Pancreas (tissue), 10 donors: ENCODE measurements around the gene DNAL1. TPM values are rescaled to one million over a fixed set of nuclear protein-coding genes. Genes with fewer than 3 reads are reported as not detected.
"Not testable (repeated sequence)": the region's sequence is repeated elsewhere in the genome, so short reads cannot be mapped to it uniquely, and the experiment has no call there.

Source experiments
- ATAC-seq, 4 donors: fragments of 200-7000 bp; cut with Tn5 transposase; one replicate each; pipeline versions ENCODE4 v1.8.0 to v1.9.1; 2020; ENCODE audit warnings: mild to moderate bottlenecking in 4 of 4, moderate library complexity in 4 of 4
- DNase-seq, 6 donors: peaks; one replicate each; pipeline ENCODE4 v3.0.0-alpha.2; 2020
- FAIRE-seq: peaks from 2 replicates; lab custom pipeline; 2012; peaks lifted over from hg19 to GRCh38; lab: Jason Lieb, UNC
- H3K27ac ChIP-seq, 4 donors: fragments of 200-600 bp; sonication (generic); 1 replicate in 3 of 4; 2 replicates in 1 of 4; pipeline versions ENCODE4 v1.5.0 to v1.8.0; 2020
- H3K27me3 ChIP-seq, 4 donors: fragments of 200-600 bp; one replicate each; pipeline ENCODE4 v1.8.0; 2021
- H3K36me3 ChIP-seq, 3 donors: fragments of 200-600 bp; sonication (generic) in 1 of 3; one replicate each; pipeline versions ENCODE4 v1.5.0 to v1.8.0; 2020 to 2021
- H3K4me1 ChIP-seq, 3 donors: fragments of 200-600 bp; one replicate each; pipeline ENCODE4 v1.8.0; 2021
- H3K4me3 ChIP-seq, 4 donors: fragments of 200-600 bp; sonication (generic) in 2 of 4; one replicate each; pipeline versions ENCODE4 v1.5.0 to v1.8.0; 2020 to 2021
- H3K9me3 ChIP-seq, 4 donors: fragments of 200-600 bp; one replicate each; pipeline ENCODE4 v1.8.0; 2021
- WGBS, 2 donors: extraction: QIAGEN DNeasy Blood & Tissue Kit; methylation state at CpG; one replicate each; pipeline ENCODE4 v1.1.7; 2013; 5-methylcytosine and 5-hydroxymethylcytosine counted together
- intact Hi-C, 3 donors: fragments of 100-400 bp; cut with DNase I; formaldehyde crosslinking; loops; one replicate each; pipeline versions ENCODE4 v1.11.1 to v1.14.2; 2022
- polyA plus RNA-seq, 2 donors: library from polyadenylated mRNA; stranded (reverse); fragments of 200-250 nt; gene quantifications; one replicate each; pipeline ENCODE4 v1.2.3, GENCODE V29; 2013
- total RNA-seq, 6 donors: library from RNA; stranded (reverse); fragmentation: NEBNext Ultra II Directional in 4 of 6; extraction: Animal tissue kit (Norgen Biotek cat#: 25700) in 4 of 6; gene quantifications; one replicate each; pipeline versions ENCODE4 v1.2.1 to v1.2.4, GENCODE V29; 2021 to 2023
- TF ChIP-seq, protein P1 (sequence below), 4 donors: fragments of 200-600 bp; sonication (generic) in 3 of 4; IDR thresholded peaks; one replicate each; pipeline versions ENCODE4 v1.5.0 to v1.8.0; 2021; ENCODE audit warnings: antibody characterized with exemption in 4 of 4
- donor health status: healthy with polysubstance abuse.
- donor health status: DM: no; HTN: no; CAD: no; lungs with moderate emphysema.
- donor health status: DM: no; HTN: no; CAD: no.
- donor health status: control.
- donor health status: control.
- donor health status: Bipolar disorder and iron deficiency.
- donor health status: DM: yes; HTN: yes; CAD: no.
- donor health status: DM: no; HTN: no; CAD: no.
- donor health status: DM: no; HTN: no; CAD: no.
- donor health status: DM: yes; HTN: yes; CAD: no.

The DNAL1 gene
- total and polyA plus RNA-seq, 8 donors: 3.2 to 9.2 (median 5.2) TPM

DNA sequence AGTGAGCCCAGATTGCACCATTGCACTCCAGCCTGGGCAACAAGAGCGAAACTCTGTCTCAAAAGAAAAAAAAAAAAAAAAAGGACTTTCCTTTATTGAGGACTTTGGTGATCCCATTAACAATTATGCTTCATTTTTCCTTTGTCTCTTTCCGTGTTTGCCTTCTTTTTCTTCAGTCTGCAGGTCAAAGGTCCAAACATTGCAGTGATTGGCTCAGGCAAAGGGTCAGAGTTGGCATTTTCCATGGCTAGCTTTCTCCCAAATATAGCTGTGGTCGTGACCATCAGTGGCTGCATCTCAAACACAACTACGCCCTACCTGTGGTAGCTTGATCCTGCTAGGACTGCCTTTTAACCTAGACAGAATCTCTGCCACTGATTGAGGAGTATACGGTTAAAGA is 7.0 kb upstream of the DNAL1 start:
- no peak for FAIRE-seq
- intact Hi-C loops: loop anchor here in 1 of 3 donors (5.0 kb wide), 1 partner anchor 131 kb away; no protein-coding TSS in a partner anchor
- 82 to 84% methylated on average over 5 of the region's 5 CpGs for WGBS, 2 donors

DNA sequence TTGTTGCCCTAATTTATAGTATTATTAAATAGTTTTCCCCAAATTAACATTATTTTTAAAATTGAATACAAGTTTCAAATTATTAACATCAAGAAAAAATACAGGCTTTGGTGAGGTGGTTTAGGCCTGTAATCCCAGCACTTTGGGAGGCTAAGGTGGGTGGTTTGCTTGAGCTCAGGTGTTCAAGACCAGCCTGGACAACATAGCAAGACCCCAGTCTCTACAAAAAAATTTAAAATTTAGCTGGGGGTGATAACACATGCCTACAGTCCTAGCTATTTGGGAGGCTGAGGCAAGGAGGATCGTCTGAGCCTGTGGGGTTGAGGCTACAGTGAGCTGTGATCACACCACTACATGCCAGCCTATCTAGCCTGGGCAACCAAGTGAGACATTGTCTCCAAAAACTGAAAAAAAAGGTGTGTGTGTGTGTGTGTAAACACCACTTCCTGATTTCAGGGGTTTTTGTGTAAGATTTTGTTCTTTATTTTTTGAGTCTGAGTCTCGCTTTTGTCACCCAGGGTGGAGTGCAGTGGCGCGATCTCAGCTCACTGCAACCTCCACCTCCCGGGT is 3.9 kb upstream of the DNAL1 start:
- Histone ChIP-seq H3K9me3 (no peaks in the 10 kb centered on the region), H3K4me3 (no peak overlapping the region), H3K27me3 (no peaks in the 10 kb centered on the region), H3K27ac (no peak overlapping the region), H3K4me1 (peaks cover 0 to 9% (median 3%) of the 10 kb centered on the region in 3 donors), H3K36me3 (no peaks in the 10 kb centered on the region)
- TF ChIP-seq, protein P1, sequence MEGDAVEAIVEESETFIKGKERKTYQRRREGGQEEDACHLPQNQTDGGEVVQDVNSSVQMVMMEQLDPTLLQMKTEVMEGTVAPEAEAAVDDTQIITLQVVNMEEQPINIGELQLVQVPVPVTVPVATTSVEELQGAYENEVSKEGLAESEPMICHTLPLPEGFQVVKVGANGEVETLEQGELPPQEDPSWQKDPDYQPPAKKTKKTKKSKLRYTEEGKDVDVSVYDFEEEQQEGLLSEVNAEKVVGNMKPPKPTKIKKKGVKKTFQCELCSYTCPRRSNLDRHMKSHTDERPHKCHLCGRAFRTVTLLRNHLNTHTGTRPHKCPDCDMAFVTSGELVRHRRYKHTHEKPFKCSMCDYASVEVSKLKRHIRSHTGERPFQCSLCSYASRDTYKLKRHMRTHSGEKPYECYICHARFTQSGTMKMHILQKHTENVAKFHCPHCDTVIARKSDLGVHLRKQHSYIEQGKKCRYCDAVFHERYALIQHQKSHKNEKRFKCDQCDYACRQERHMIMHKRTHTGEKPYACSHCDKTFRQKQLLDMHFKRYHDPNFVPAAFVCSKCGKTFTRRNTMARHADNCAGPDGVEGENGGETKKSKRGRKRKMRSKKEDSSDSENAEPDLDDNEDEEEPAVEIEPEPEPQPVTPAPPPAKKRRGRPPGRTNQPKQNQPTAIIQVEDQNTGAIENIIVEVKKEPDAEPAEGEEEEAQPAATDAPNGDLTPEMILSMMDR (IDR thresholded peaks at IDR 0.05): no peak
- intact Hi-C loops: no loop called here
- DNase-seq (no peak), FAIRE-seq (no peak), ATAC-seq (no peak)
- 84 to 91% methylated on average over 5 of the region's 5 CpGs for WGBS, 2 donors

More for the DNA sequence above, 7.0 kb upstream of the DNAL1 start:
- TF ChIP-seq, protein P1 (IDR thresholded peaks at IDR 0.05): no peak
- no peaks in the 10 kb centered on the region for H3K27me3 ChIP-seq
- H3K4me1 ChIP-seq: no peaks in the 10 kb centered on the region
- no peak overlapping the region for H3K4me3 ChIP-seq
- no peaks in the 10 kb centered on the region for H3K36me3 ChIP-seq
- ATAC-seq (no peak), DNase-seq (no peak)
- H3K27ac ChIP-seq: no peak overlapping the region
- H3K9me3 ChIP-seq: no peaks in the 10 kb centered on the region

DNA sequence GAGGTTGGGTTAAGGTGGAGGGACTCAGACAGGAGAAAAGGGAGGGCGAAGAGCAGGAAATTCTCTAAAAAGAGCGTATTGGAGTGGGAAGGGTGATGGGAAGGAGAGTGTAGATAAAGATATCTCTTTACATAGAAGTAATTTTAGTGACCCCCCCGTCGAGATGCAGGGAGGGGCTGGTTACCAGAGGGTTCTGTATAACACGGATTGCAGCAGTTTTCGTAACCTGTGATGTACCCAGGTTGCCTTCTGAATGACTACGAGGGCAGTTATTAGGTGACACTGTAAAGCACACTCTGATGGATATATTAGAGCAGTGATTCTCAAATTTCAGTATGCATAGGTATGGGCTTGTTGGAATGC is 443 bp downstream of the DNAL1 start:
- intact Hi-C loops: no loop called here
- Histone ChIP-seq H3K27ac (peak overlapping the region in 1 of 4 donors; percentile 55), H3K9me3 (no peaks in the 10 kb centered on the region), H3K27me3 (no peaks in the 10 kb centered on the region), H3K4me1 (peaks cover 0 to 9% (median 3%) of the 10 kb centered on the region in 3 donors), H3K36me3 (no peaks in the 10 kb centered on the region), H3K4me3 (peak overlapping the region; percentile 59 to 88 (median 73))
- TF ChIP-seq, protein P1 (IDR thresholded peaks at IDR 0.05): no peak
- ATAC-seq: no peak
- no peak for DNase-seq
- 1 to 2% methylated on average over 7 of the region's 7 CpGs for WGBS, 2 donors
- no peak for FAIRE-seq

DNA sequence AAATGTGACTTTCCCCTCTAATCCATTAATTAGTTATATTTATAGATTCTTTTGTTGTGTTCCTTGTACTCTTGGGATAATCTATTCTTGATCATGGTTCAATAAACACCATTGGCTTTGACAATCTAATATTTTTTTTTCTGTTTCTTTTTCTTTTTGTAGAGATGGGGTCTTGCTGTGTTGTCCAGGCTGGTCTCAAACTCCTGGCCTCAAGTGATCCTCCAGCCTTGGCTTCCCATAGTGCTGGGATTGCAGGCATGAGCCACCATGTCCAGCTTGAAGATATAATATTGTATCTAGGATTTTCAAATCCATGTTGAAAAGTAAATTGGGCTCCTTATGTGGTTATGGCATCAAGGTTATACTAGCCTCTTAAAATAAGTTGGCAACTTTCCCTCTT is 6.2 kb downstream of the DNAL1 start:
- no peaks in the 10 kb centered on the region for H3K27me3 ChIP-seq
- H3K27ac ChIP-seq: no peak overlapping the region
- FAIRE-seq: no peak
- intact Hi-C loops: no loop called here
- no peak overlapping the region for H3K4me3 ChIP-seq
- no peaks in the 10 kb centered on the region for H3K36me3 ChIP-seq
- TF ChIP-seq, protein P1 (IDR thresholded peaks at IDR 0.05): no peak
- no peak for DNase-seq
- no peaks in the 10 kb centered on the region for H3K4me1 ChIP-seq
- H3K9me3 ChIP-seq: no peaks in the 10 kb centered on the region
- ATAC-seq: no peak

DNA sequence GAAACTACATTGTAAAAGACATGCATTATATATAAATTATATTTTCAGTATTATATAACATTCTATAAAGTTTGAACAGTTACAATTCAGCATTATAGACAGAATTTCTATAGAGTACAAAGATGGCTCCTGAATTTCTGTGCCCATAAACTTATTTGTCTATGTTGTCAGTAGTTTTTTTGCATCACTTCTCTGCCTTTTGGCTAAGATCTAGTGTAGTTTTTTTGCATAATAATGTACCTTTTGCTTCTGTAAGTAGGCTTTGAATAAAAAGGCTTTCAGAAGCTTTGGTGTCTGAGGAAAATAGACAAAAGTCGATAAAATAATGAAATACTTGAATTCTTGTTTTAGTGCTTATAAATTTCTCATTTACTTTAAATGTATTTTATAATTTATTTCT is 11.1 kb downstream of the DNAL1 start:
- no peaks in the 10 kb centered on the region for H3K4me1 ChIP-seq
- no peak for DNase-seq
- intact Hi-C loops: no loop called here
- H3K9me3 ChIP-seq: no peaks in the 10 kb centered on the region
- FAIRE-seq: no peak
- WGBS, 2 donors: 86 to 94% methylated on average over 1 of the region's 1 CpG
- TF ChIP-seq, protein P1 (IDR thresholded peaks at IDR 0.05): no peak
- no peaks in the 10 kb centered on the region for H3K36me3 ChIP-seq
- no peaks in the 10 kb centered on the region for H3K27me3 ChIP-seq
- H3K27ac ChIP-seq: no peak overlapping the region
- H3K4me3 ChIP-seq: no peak overlapping the region
- no peak for ATAC-seq

DNA sequence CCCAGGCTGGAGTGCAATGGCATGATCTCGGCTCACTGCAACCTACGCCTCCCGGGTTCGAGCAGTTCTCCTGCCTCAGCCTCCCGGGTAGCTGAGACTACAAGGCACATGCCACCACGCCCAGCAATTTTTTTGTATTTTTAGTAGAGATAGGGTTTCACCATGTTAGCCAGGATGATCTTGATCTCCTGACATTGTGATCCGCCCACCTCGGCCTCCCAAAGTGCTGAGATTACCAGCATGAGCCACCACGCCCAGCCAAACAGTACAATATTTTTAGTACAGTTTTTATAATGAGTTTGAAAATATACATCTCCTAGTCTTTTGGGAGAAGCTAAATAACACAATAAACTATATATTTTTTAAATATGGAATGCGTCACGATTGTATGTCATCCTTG is 14.4 kb downstream of the DNAL1 start:
- DNase-seq, intact Hi-C loops, H3K27me3 ChIP-seq, H3K4me3 ChIP-seq, H3K36me3 ChIP-seq, H3K9me3 ChIP-seq, H3K4me1 ChIP-seq, ATAC-seq, H3K27ac ChIP-seq, FAIRE-seq: not testable (repeated sequence)
- 96% methylated on average over 11 of the region's 11 CpGs for WGBS, 2 donors
